Gastrocnemius medialis (tissue), 4 donors: ENCODE results near the gene NKD1.

Source experiments
- POLR2A ChIP-seq, 2 donors: fragments of 450-650 bp; IDR thresholded peaks; one replicate each; pipeline ENCODE4 v1.6.1; 2017; ENCODE audit warnings: antibody characterized with exemption in 2 of 2, mild to moderate bottlenecking in 2 of 2, moderate library complexity in 2 of 2
- TF ChIP-seq, protein P1 (sequence below), 5 experiments: fragments of 450-650 bp in 3 of 5; fragments of 200-600 bp in 2 of 5; sonication (generic) in 2 of 5; IDR thresholded peaks in 4 of 5; conservative IDR thresholded peaks in 1 of 5; 1 replicate in 4 of 5; 2 replicates in 1 of 5; pipeline ENCODE4 v1.5.1; 2016 to 2019; ENCODE audit warnings: antibody characterized with exemption in 5 of 5, mild to moderate bottlenecking in 3 of 5, moderate library complexity in 3 of 5

GRCh38 chr16:50597563-50598255 is 49.5 kb downstream of the NKD1 start:
- TF ChIP-seq, protein P1, sequence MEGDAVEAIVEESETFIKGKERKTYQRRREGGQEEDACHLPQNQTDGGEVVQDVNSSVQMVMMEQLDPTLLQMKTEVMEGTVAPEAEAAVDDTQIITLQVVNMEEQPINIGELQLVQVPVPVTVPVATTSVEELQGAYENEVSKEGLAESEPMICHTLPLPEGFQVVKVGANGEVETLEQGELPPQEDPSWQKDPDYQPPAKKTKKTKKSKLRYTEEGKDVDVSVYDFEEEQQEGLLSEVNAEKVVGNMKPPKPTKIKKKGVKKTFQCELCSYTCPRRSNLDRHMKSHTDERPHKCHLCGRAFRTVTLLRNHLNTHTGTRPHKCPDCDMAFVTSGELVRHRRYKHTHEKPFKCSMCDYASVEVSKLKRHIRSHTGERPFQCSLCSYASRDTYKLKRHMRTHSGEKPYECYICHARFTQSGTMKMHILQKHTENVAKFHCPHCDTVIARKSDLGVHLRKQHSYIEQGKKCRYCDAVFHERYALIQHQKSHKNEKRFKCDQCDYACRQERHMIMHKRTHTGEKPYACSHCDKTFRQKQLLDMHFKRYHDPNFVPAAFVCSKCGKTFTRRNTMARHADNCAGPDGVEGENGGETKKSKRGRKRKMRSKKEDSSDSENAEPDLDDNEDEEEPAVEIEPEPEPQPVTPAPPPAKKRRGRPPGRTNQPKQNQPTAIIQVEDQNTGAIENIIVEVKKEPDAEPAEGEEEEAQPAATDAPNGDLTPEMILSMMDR (IDR thresholded peaks at IDR 0.05 in 4 of 5, conservative IDR thresholded peaks at IDR 0.05 in 1 of 5) = no peak
- no peak for TF ChIP-seq POLR2A (IDR thresholded peaks at IDR 0.05)
